AG09309 (cell line): ENCODE results near the gene TMEM129.

Source experiments
- DNase-seq: peaks from one replicate; pipeline ENCODE4 v3.0.0-alpha.2; 2010; ENCODE audit warnings: low read depth
- H3K4me3 ChIP-seq: 2 replicates; pipeline ENCODE4 v1.5.1; 2011; ENCODE audit warnings: mild to moderate bottlenecking, low read depth, low read length, moderate library complexity; ENCODE audit not compliant: control insufficient read depth
- CTCF ChIP-seq: IDR thresholded peaks from 2 replicates; pipeline ENCODE4 v1.5.1; 2011; ENCODE audit warnings: mild to moderate bottlenecking, low read depth, low read length, inconsistent platforms; ENCODE audit not compliant: insufficient read depth, control insufficient read depth; ENCODE audit errors: missing control alignments

The TMEM129 gene

DNA sequence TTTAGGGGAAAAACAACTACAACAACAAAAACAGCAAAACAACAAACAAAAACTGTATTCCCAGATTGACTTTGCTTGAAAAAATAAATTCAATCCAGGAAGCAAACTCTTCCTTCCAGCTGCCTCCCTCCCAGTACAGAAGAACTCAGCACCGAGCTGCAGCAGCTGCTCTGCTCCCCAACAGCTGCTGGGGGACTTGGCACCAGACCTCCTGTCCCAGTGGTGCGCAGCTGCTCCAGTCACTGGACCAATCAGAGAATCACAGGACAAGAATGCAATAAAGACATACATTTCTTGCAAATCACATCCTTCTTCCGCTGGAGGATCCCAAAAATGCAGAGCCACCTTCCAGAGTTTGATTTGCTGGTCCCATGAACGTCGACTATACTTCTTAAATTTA lies 25.2 kb downstream of the TMEM129 start:
- no peak overlapping the region for H3K4me3 ChIP-seq
- no peak for TF ChIP-seq CTCF
- DNase-seq: no peak

GRCh38 chr4:1693131-1693896 lies 27.8 kb downstream of the TMEM129 start:
- DNase-seq: no peak
- TF ChIP-seq CTCF: peak; percentile 91
- no peak overlapping the region for H3K4me3 ChIP-seq

- no peak overlapping the region for H3K4me3 ChIP-seq
- no peak for DNase-seq
- no peak for TF ChIP-seq CTCF
Observed at GRCh38 chr4:1691737-1692373, 29.3 kb downstream of the TMEM129 start.

DNA sequence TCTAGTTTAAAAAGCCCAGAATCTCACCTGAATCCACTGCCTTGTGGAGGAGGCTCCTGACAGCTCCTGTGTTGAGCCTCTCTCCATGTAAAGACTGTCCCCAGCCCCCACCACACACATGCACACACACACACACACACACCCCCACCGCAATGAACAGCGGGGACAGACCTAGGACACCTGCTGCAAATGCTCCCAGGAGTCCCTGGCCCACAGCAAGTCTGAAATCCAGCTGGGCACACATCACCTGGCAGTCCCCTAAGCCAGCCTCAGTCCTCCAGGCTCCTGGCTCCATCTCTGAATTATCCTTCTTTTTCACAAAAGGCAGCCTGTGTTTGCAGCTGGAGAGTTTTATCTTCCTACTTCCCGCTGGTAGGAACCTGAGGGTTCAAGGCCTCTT lies 30.4 kb downstream of the TMEM129 start:
- no peak for DNase-seq
- no peak for TF ChIP-seq CTCF

DNA sequence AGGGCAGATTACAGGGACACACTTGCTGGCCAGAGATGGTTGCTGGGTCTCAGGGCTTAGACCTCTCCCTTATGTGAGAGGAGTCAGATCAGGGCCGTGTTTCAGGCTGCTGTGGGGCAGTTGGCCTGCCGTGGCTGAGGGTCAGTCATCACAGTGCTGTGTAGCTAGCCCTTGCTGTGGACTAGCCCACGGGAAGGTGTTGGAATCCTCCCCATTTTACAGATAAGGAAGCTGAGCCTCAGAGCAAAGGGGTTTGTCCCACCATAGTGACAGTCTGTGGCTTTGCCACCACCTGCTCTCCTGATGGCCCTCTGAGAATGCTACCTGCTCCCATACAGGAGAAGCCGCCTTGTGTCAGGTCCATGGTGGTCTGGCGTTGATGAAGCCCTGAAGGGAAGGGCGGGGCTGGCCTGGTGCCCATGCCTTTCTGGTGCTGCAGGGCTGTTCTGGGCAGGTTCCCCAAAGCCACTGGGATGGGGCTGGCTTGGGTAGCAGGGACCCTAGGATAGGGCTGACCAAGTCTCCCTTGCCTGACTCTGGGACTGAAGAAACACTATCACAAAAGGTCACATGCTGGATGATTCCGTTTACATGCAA lies 34.6 kb downstream of the TMEM129 start:
- TF ChIP-seq CTCF: no peak
- no peak for DNase-seq
- H3K4me3 ChIP-seq: no peak overlapping the region

More for the DNA sequence above, 30.4 kb downstream of the TMEM129 start:
- H3K4me3 ChIP-seq: no peak overlapping the region

DNA sequence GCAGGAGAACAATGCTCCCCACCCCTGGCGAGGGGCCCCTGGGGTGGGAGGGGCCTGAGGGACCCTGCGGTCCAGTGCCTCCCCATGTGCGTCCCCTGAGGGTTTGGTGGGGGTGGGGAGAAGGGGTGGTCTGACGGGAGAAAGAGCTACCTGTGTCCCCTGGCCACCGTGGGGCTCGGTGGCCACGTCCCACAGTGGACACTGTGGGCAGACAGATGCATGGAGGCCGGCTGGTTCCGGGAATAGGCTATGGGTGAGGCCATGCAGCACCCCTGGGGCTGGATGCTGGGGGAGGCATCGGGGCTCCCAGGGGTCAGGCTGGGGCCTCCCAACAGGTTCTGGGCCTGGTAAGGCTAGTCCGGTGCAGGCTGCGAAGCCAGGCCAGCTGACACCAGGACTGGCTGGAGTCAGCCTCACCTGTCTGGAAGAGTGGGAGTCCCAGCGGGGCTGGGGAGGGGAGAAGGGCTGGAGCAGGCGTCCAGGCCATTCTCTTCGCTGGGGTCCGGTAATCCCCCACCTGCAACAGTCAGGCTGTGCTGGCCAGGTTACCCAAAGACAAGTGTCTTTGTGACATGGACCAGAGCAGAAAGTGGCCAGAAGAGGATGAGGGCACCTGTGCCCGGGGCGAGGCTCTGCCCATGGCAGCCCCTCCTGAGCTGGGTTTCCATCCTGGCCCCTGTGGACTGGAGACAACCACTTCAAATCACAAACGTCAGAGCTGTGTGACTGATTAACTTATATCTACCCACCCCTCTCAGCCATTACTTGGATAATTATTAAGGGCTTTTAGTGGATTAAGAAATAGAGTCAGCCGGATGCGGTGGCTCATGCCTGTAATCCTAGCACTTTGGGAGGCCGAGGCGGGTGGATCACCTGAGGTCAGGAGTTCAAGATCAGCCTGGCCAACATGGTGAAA lies 35.6 kb downstream of the TMEM129 start:
- no peak for DNase-seq

More for the DNA sequence above, 35.6 kb downstream of the TMEM129 start:
- no peak overlapping the region for H3K4me3 ChIP-seq
- no peak for TF ChIP-seq CTCF
